IPS DF 6.9 (cell line): ENCODE results near the gene C6orf120.

ENCODE experiments used
- DNase-seq: peaks from one replicate; pipeline ENCODE4 v3.0.0-alpha.2; 2013; ENCODE audit warnings: low read depth, low spot score
- H3K27ac ChIP-seq: one replicate; pipeline ENCODE4 v1.5.1; 2013; ENCODE audit warnings: low read length, control low read depth
- H3K27me3 ChIP-seq: 2 replicates; pipeline ENCODE4 v1.6.1; 2013; ENCODE audit warnings: mild to moderate bottlenecking, low read length; ENCODE audit not compliant: control insufficient read depth, insufficient read depth
- H3K36me3 ChIP-seq: 2 replicates; pipeline ENCODE4 v1.6.1; 2013; ENCODE audit warnings: low read length; ENCODE audit not compliant: control insufficient read depth, insufficient read depth
- H3K4me1 ChIP-seq: 2 replicates; pipeline ENCODE4 v1.6.1; 2013; ENCODE audit warnings: low read length; ENCODE audit not compliant: control insufficient read depth, insufficient read depth
- H3K4me3 ChIP-seq: 2 replicates; pipeline ENCODE4 v1.5.1; 2013; ENCODE audit warnings: mild to moderate bottlenecking, low read length
- H3K9me3 ChIP-seq: 2 replicates; pipeline ENCODE4 v1.6.1; 2013; ENCODE audit warnings: low read length, inconsistent platforms; ENCODE audit not compliant: control insufficient read depth, insufficient read depth
- WGBS: extraction: QIAGEN DNeasy Blood & Tissue Kit; methylation state at CpG from one replicate; pipeline ENCODE4 v1.1.7; 2013; ENCODE audit warnings: mixed read lengths, missing lambda C conversion rate; ENCODE audit not compliant: insufficient read length, insufficient coverage; 5-methylcytosine and 5-hydroxymethylcytosine counted together

The C6orf120 gene

GRCh38 chr6:169701954-169702839 is at the start of gene C6orf120, which contains the start of gene WDR27:
Gene C6orf120, plus strand, starts transcription at chr6:169702126. Its CDS starts 334 bp downstream, at chr6:169702460.
Gene WDR27, minus strand, starts transcription at chr6:169702029. Its CDS starts 13,024 bp downstream, at chr6:169689005.
- 0 out of 2 replicates have a peak, but pooled peaks cover 5% of the 10 kb centered on the region for H3K36me3 ChIP-seq
- no CpG with 5 or more reads among the region's 92 CpGs for WGBS
- H3K9me3 ChIP-seq = no peaks in the 10 kb centered on the region
- DNase-seq = peak; percentile 73
- no peaks in the 10 kb centered on the region for H3K27me3 ChIP-seq
- H3K27ac ChIP-seq = no peak within 1 kb of the TSS
- H3K4me3 ChIP-seq = peak within 1 kb of the TSS; percentile 72
- H3K4me1 ChIP-seq = 0 out of 2 replicates have a peak, but pooled peaks cover 4% of the 10 kb centered on the region

GRCh38 chr6:169652896-169653295 is 49.0 kb upstream of the C6orf120 start:
- Histone ChIP-seq H3K4me1 (no peaks in the 10 kb centered on the region), H3K27me3 (no peaks in the 10 kb centered on the region), H3K36me3 (peaks cover 13% of the 10 kb centered on the region), H3K9me3 (no peaks in the 10 kb centered on the region), H3K27ac (no peak overlapping the region), H3K4me3 (no peak overlapping the region)
- WGBS = no CpG with 5 or more reads among the region's 11 CpGs
- no peak for DNase-seq

GRCh38 chr6:169653691-169654090 is 48.2 kb upstream of the C6orf120 start:
- no peaks in the 10 kb centered on the region for H3K27me3 ChIP-seq
- H3K36me3 ChIP-seq = peaks cover 17% of the 10 kb centered on the region
- no peaks in the 10 kb centered on the region for H3K9me3 ChIP-seq
- no peak for DNase-seq
- no peaks in the 10 kb centered on the region for H3K4me1 ChIP-seq
- WGBS = no CpG with 5 or more reads among the region's 6 CpGs
- no peak overlapping the region for H3K27ac ChIP-seq
- H3K4me3 ChIP-seq = no peak overlapping the region

GRCh38 chr6:169654598-169655391 is 47.1 kb upstream of the C6orf120 start:
- H3K4me1 ChIP-seq = no peaks in the 10 kb centered on the region
- H3K27ac ChIP-seq = no peak overlapping the region
- peaks cover 23% of the 10 kb centered on the region for H3K36me3 ChIP-seq
- H3K27me3 ChIP-seq = no peaks in the 10 kb centered on the region
- H3K4me3 ChIP-seq = peak overlapping the region; percentile 28; the same call in 1 of the 2 replicates
- WGBS = no CpG with 5 or more reads among the region's 46 CpGs
- DNase-seq = peak; percentile 22
- no peaks in the 10 kb centered on the region for H3K9me3 ChIP-seq

GRCh38 chr6:169656546-169657283 is 45.2 kb upstream of the C6orf120 start:
- Histone ChIP-seq H3K9me3 (no peaks in the 10 kb centered on the region), H3K4me1 (no peaks in the 10 kb centered on the region), H3K4me3 (no peak overlapping the region), H3K36me3 (peaks cover 30% of the 10 kb centered on the region), H3K27me3 (no peaks in the 10 kb centered on the region), H3K27ac (no peak overlapping the region)
- WGBS = no CpG with 5 or more reads among the region's 23 CpGs
- no peak for DNase-seq

- no peak overlapping the region for H3K27ac ChIP-seq
- no peak for DNase-seq
- no CpG with 5 or more reads among the region's 13 CpGs for WGBS
- H3K4me1 ChIP-seq = no peaks in the 10 kb centered on the region
- H3K27me3 ChIP-seq = no peaks in the 10 kb centered on the region
- H3K4me3 ChIP-seq = no peak overlapping the region
- H3K36me3 ChIP-seq = peaks cover 30% of the 10 kb centered on the region
- H3K9me3 ChIP-seq = no peaks in the 10 kb centered on the region
Measured at GRCh38 chr6:169657284-169657610, 44.7 kb upstream of the C6orf120 start.

- Histone ChIP-seq H3K4me1 (no peaks in the 10 kb centered on the region), H3K27ac (no peak overlapping the region), H3K27me3 (no peaks in the 10 kb centered on the region), H3K9me3 (no peaks in the 10 kb centered on the region), H3K4me3 (no peak overlapping the region), H3K36me3 (peaks cover 37% of the 10 kb centered on the region)
- DNase-seq = no peak
- WGBS = no CpG with 5 or more reads among the region's 26 CpGs
Measured at GRCh38 chr6:169659820-169660610, 41.9 kb upstream of the C6orf120 start.

- no peak overlapping the region for H3K27ac ChIP-seq
- no peaks in the 10 kb centered on the region for H3K4me1 ChIP-seq
- peaks cover 40% of the 10 kb centered on the region for H3K36me3 ChIP-seq
- H3K9me3 ChIP-seq = no peaks in the 10 kb centered on the region
- no CpG with 5 or more reads among the region's 26 CpGs for WGBS
- no peak for DNase-seq
- no peaks in the 10 kb centered on the region for H3K27me3 ChIP-seq
- no peak overlapping the region for H3K4me3 ChIP-seq
Measured at GRCh38 chr6:169660751-169661390, 41.1 kb upstream of the C6orf120 start.

GRCh38 chr6:169661391-169661756 is 40.6 kb upstream of the C6orf120 start:
- Histone ChIP-seq H3K27ac (no peak overlapping the region), H3K9me3 (no peaks in the 10 kb centered on the region), H3K4me3 (no peak overlapping the region), H3K27me3 (no peaks in the 10 kb centered on the region), H3K4me1 (no peaks in the 10 kb centered on the region), H3K36me3 (peaks cover 41% of the 10 kb centered on the region)
- no CpG with 5 or more reads among the region's 7 CpGs for WGBS
- no peak for DNase-seq
